HG02798 (cell line): ENCODE measurements around the gene C17orf75.
A peak's percentile ranks its signal among the peaks of the same experiment; 100 is the strongest.
"Not testable (repeated sequence)": the region's sequence is repeated elsewhere in the genome, so short reads cannot be mapped to it uniquely, and the experiment has no call there.

Experiments
- ATAC-seq: cut with Tn5 transposase; IDR thresholded peaks from one replicate; pipeline ENCODE4 v1.9.1; 2021; ENCODE audit warnings: mild to moderate bottlenecking; ENCODE audit not compliant: unreplicated experiment, poor library complexity

The C17orf75 gene

GRCh38 chr17:32341857-32342602, at the start of gene C17orf75:
Gene C17orf75, minus strand, starts transcription at chr17:32342173. Its CDS starts 34 bp downstream, at chr17:32342139.
- ATAC-seq, result peak; percentile 89

GRCh38 chr17:32388613-32389459, 46.9 kb upstream of the C17orf75 start:
- no peak for ATAC-seq

GRCh38 chr17:32388128-32388527, 46.2 kb upstream of the C17orf75 start:
- not testable (repeated sequence) for ATAC-seq

- no peak for ATAC-seq
Measured at GRCh38 chr17:32386844-32387243, 44.9 kb upstream of the C17orf75 start.

- ATAC-seq, result no peak
Measured at GRCh38 chr17:32385971-32386370, 44.0 kb upstream of the C17orf75 start.

- no peak for ATAC-seq
Measured at GRCh38 chr17:32385121-32385520, 43.1 kb upstream of the C17orf75 start.

GRCh38 chr17:32383926-32384434, 42.0 kb upstream of the C17orf75 start:
- ATAC-seq, result no peak

GRCh38 chr17:32382526-32383223, 40.7 kb upstream of the C17orf75 start:
- ATAC-seq, result no peak

- ATAC-seq, result no peak
Measured at GRCh38 chr17:32370426-32370825, 28.5 kb upstream of the C17orf75 start.

- no peak for ATAC-seq
Measured at GRCh38 chr17:32361270-32361669, 19.3 kb upstream of the C17orf75 start.

- no peak for ATAC-seq
Measured at GRCh38 chr17:32357615-32358014, 15.6 kb upstream of the C17orf75 start.

- no peak for ATAC-seq
Measured at GRCh38 chr17:32356750-32357149, 14.8 kb upstream of the C17orf75 start.

- ATAC-seq, result no peak
Measured at GRCh38 chr17:32356378-32356743, 14.4 kb upstream of the C17orf75 start.

- no peak for ATAC-seq
Measured at GRCh38 chr17:32355649-32356377, 13.8 kb upstream of the C17orf75 start.

- not testable (repeated sequence) for ATAC-seq
Measured at GRCh38 chr17:32352734-32353133, 10.8 kb upstream of the C17orf75 start.

GRCh38 chr17:32350666-32351418, 8.9 kb upstream of the C17orf75 start:
- peak; percentile 21 for ATAC-seq

- ATAC-seq, result peak; percentile 97
Measured at GRCh38 chr17:32349854-32350665, 8.1 kb upstream of the C17orf75 start, which contains the start of gene ZNF207. Gene ZNF207, plus strand, starts transcription at chr17:32350157. Its CDS starts 129 bp downstream, at chr17:32350286.

- ATAC-seq, result peak; percentile 21
Measured at GRCh38 chr17:32349503-32349853, 7.5 kb upstream of the C17orf75 start.

- no peak for ATAC-seq
Measured at GRCh38 chr17:32348483-32348800, 6.5 kb upstream of the C17orf75 start.
